GM18507 (cell line): ENCODE data around the gene TUBD1.
"Not testable (repeated sequence)": the region's sequence is repeated elsewhere in the genome, so short reads cannot be mapped to it uniquely, and the experiment has no call there.

Source experiments
- DNase-seq: peaks from one replicate; pipeline ENCODE4 v3.0.0; 2011; ENCODE audit warnings: low read depth; ENCODE audit not compliant: insufficient read length; ENCODE audit errors: extremely low spot score
- FAIRE-seq: peaks from 2 replicates; lab custom pipeline; 2011; peaks lifted over from hg19 to GRCh38; lab: Jason Lieb, UNC

TUBD1 gene

GRCh38 chr17:59892924-59893675 is at the start of gene TUBD1, which contains the start of gene RPS6KB1:
Gene TUBD1 (minus strand): TSS chr17:59892943. CDS start chr17:59891002, 1,941 bp downstream.
Gene RPS6KB1 (plus strand): TSS chr17:59893121. CDS start chr17:59893185, 64 bp downstream.
- FAIRE-seq (peak; percentile 99), DNase-seq (peak; percentile 95)

GRCh38 chr17:59941131-59941530 is 48.4 kb upstream of the TUBD1 start:
- DNase-seq (no peak), FAIRE-seq (no peak)

- not testable (repeated sequence) for FAIRE-seq, DNase-seq
Observed at GRCh38 chr17:59940697-59941096, 48.0 kb upstream of the TUBD1 start.

- FAIRE-seq, result not testable (repeated sequence)
Observed at GRCh38 chr17:59933317-59933716, 40.6 kb upstream of the TUBD1 start.

GRCh38 chr17:59930768-59931167 is 38.0 kb upstream of the TUBD1 start:
- not testable (repeated sequence) for FAIRE-seq, DNase-seq

More at GRCh38 chr17:59933317-59933716, 40.6 kb upstream of the TUBD1 start:
- DNase-seq, result not testable (repeated sequence)

DNA sequence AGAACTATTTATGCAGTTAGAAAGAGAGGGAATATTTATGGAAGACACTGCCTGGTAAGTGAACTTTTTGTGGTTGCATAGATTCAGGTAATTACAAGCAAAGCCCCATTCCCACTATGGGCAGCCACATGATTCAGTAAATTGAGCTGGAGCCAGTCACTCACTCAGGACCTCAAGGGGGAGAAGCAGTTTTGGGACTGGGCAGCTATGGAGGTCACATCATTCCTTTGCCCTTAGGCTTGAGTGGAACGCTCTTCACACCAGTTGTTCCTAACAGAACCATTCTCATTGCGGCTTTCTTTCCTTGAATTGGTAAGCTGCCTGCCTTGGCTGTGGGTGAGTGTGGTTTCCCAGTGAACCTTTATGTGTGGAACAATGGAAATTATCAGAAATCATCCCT is 37.4 kb upstream of the TUBD1 start:
- DNase-seq, FAIRE-seq: not testable (repeated sequence)

DNA sequence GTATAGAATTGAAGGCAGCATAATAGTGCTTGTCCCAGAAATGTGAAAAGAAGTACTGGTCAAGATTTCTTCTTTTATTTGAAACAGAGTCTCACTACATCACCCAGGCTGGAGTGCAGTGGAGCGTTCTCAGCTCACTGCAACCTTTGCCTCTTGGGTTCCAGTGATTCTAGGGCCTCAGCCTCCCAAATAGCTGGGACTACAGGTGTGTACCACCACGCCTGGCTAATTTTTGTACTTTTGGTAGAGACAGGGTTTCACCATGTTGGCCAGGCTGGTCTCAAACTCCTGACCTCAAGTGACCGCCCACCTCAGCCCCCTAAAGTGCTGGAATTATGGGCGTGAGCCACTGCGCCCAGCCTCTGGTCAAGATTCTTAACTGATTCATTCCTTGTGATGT is 27.9 kb upstream of the TUBD1 start:
- DNase-seq, FAIRE-seq: not testable (repeated sequence)

GRCh38 chr17:59916446-59916845 is 23.7 kb upstream of the TUBD1 start:
- DNase-seq, result no peak
- no peak for FAIRE-seq

DNA sequence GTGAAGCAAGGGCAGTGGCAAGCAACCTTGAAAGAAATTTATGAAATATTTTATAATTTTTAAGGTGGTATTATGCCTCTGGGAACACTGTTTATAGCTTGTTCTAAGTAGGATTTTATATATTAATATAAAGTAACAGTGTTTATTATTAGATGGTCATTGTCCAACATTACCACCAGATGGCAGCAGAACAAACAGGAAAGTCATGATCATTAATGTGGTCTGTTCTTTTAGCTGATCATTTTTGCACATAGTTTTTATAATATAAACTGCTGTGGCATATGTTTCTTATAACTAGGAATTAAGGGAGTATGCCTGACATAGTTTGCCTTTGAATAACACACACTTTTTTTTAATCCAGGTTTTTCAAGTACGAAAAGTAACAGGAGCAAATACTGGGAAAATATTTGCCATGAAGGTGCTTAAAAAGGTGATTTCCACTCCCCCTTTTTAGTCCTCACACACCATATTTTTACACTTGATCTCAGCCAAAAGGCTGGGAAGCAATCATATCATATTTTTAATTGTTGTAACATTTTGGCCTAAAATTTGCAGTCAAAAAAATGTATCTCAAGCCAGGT is 21.6 kb upstream of the TUBD1 start:
- DNase-seq (no peak), FAIRE-seq (peak; percentile 56)

- DNase-seq (no peak), FAIRE-seq (no peak)
Observed at GRCh38 chr17:59907467-59907866, 14.7 kb upstream of the TUBD1 start.

DNA sequence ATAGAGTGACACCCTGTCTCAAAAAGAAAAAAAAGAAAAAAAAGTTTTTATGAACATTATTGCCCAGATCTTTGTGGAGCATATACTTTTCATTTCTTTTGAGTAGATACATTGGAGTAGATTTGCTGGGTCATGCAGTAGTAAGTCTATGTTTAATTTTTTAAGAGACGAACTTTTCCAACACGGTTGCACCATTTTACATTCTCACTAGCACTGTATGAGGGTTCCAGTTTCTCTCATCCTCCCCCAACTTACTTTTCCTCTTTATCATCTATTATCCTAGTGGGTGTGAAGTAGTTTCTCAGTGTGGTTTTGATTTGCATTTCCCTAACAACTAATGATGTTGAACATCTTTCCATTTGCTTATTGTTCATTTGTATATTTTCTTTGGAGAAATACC is 10.7 kb upstream of the TUBD1 start:
- FAIRE-seq (no peak), DNase-seq (no peak)

GRCh38 chr17:59901604-59902003 is 8.9 kb upstream of the TUBD1 start:
- DNase-seq (no peak), FAIRE-seq (no peak)

GRCh38 chr17:59899099-59899498 is 6.4 kb upstream of the TUBD1 start:
- DNase-seq (no peak), FAIRE-seq (no peak)

- no peak for DNase-seq
- no peak for FAIRE-seq
Observed at GRCh38 chr17:59897090-59897489, 4.3 kb upstream of the TUBD1 start.

DNA sequence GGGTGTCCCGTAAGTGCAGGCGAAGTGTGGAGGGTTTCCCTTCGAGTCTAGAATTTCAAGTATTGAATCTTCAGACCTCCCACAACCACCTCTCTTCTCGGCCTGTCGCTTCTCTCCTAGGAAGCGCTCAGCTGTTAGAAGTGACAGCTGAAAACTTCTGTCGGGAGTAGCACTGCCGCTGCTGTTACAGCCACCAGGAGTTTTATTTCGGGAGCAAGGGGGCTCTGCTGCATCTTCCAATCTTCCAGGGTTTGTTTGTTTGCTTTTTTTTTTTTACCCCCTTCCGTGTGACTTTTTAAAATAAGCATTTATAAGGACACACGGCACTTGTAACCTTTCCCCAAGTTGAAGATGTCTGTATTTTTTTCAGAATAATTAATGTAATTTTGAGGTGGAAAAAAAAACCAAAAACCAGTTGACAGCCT is 945 bp upstream of the TUBD1 start:
- no peak for DNase-seq

GRCh38 chr17:59892251-59892923 is 356 bp downstream of the TUBD1 start:
- FAIRE-seq, result no peak
- no peak for DNase-seq

More for the DNA sequence above, 945 bp upstream of the TUBD1 start:
- FAIRE-seq, result no peak

- FAIRE-seq (no peak), DNase-seq (no peak)
Observed at GRCh38 chr17:59890720-59891119, 2.0 kb downstream of the TUBD1 start.

DNA sequence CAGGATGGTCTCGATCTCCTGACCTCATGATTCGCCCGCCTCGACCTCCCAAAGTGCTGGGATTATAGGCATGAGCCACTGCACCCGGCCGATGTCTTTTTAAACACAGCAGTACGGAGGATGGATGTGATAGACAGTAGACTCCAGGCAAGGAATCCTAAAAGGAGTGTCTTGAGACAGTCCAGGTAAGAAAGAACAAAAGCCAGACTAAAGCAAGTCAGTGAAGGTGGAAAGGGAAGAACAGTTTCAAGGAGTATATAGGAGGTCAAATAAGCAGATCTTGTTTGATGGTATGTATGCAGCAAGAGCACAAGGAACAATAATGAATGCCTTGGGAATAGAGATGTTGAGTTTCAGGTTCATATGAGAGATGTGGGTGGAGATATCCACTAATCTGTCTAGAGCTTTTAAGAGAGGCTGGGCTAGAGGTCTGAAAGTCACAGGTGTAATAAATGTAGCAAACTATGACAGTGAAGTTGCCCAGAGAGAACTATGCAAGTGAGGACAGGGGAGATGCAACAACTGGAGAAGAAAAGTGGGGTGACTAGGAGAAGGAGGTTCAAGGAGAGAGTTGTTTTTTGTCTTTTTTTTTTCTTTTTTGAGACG is 4.5 kb downstream of the TUBD1 start:
- no peak for FAIRE-seq

GRCh38 chr17:59884861-59885260 is 7.9 kb downstream of the TUBD1 start:
- no peak for DNase-seq
- FAIRE-seq, result no peak

More for the DNA sequence above, 4.5 kb downstream of the TUBD1 start:
- no peak for DNase-seq

- FAIRE-seq (no peak), DNase-seq (no peak)
Observed at GRCh38 chr17:59878624-59879023, 14.1 kb downstream of the TUBD1 start.
